H1 (cell line): Measurements from ENCODE around the gene NARS2. TPM values are rescaled to one million over a fixed set of nuclear protein-coding genes. Genes with fewer than 3 reads are reported as not detected.

Experiments
- CTCF ChIA-PET: fragments of 300-600 bp; sonication (Branson Sonifier 250); formaldehyde crosslinking; loops from one replicate; lab custom pipeline; 2021; ENCODE audit not compliant: partially characterized antibody; lab: Charles Lee
- POLR2A ChIA-PET: fragments of 300-600 bp; sonication (Branson Sonifier 250); formaldehyde crosslinking; loops from one replicate; lab custom pipeline; 2021; ENCODE audit warnings: inconsistent platforms; ENCODE audit not compliant: partially characterized antibody; lab: Charles Lee
- DNase-seq, 2 experiments: peaks; one replicate each; pipeline versions ENCODE4 v3.0.0 to v3.0.0-alpha.2; 2010 to 2022; ENCODE audit warnings: low spot score in 2 of 2, low read depth in 1 of 2, mixed read lengths in 1 of 2
- FAIRE-seq: peaks from 2 replicates; lab custom pipeline; 2011; peaks lifted over from hg19 to GRCh38; lab: Jason Lieb, UNC
- H2AFZ ChIP-seq: 2 replicates; pipeline ENCODE4 v1.8.1; 2012; ENCODE audit warnings: low read length, inconsistent platforms
- H2AK5ac ChIP-seq: 2 replicates; pipeline ENCODE4 v1.6.1; 2013; ENCODE audit warnings: low read depth, low read length
- H2BK120ac ChIP-seq: replicated peaks from 2 replicates; pipeline ENCODE3; 2013; ENCODE audit warnings: low read depth, low read length, inconsistent platforms
- H2BK12ac ChIP-seq: 2 replicates; pipeline ENCODE4 v1.6.1; 2013; ENCODE audit warnings: low read depth, low read length
- H2BK15ac ChIP-seq: 2 replicates; pipeline ENCODE4 v1.6.1; 2013; ENCODE audit warnings: low read length
- H2BK20ac ChIP-seq: 2 replicates; pipeline ENCODE4 v1.6.1; 2013; ENCODE audit warnings: low read length
- H2BK5ac ChIP-seq: 2 replicates; pipeline ENCODE4 v1.6.1; 2013; ENCODE audit warnings: low read depth, low read length
- H3K14ac ChIP-seq: 2 replicates; pipeline ENCODE4 v1.6.1; 2013; ENCODE audit warnings: inconsistent platforms; ENCODE audit not compliant: insufficient read length
- H3K18ac ChIP-seq: 2 replicates; pipeline ENCODE4 v1.6.1; 2013; ENCODE audit warnings: low read length; ENCODE audit errors: extremely low read depth
- H3K23ac ChIP-seq: 2 replicates; pipeline ENCODE4 v1.6.1; 2013; ENCODE audit warnings: inconsistent platforms; ENCODE audit not compliant: insufficient read length
- H3K23me2 ChIP-seq: 2 replicates; pipeline ENCODE4 v1.6.1; 2013; ENCODE audit warnings: low read depth, low read length
- H3K27ac ChIP-seq: 2 replicates; pipeline ENCODE4 v1.6.1; 2011; ENCODE audit warnings: low read depth, low read length, inconsistent platforms
- H3K27me3 ChIP-seq, 4 experiments: replicated peaks in 1 of 4; 1 replicate in 1 of 4; 2 replicates in 3 of 4; pipeline versions ENCODE4 v1.6.1 to v1.8.1; 2011 to 2013; ENCODE audit warnings: low read length in 3 of 4, mild to moderate bottlenecking in 3 of 4, inconsistent platforms in 2 of 4, mixed read lengths in 2 of 4, moderate library complexity in 1 of 4; ENCODE audit not compliant: control insufficient read depth in 3 of 4, insufficient read depth in 3 of 4; ENCODE audit errors: extremely low read depth in 1 of 4
- H3K36me3 ChIP-seq, 4 experiments: 2 replicates each; pipeline versions ENCODE4 v1.6.1 to v1.8.1; 2011 to 2013; ENCODE audit warnings: mild to moderate bottlenecking in 4 of 4, low read length in 3 of 4, moderate library complexity in 2 of 4, control low read depth in 1 of 4, inconsistent platforms in 1 of 4; ENCODE audit not compliant: insufficient read depth in 4 of 4, control insufficient read depth in 2 of 4
- H3K4ac ChIP-seq: replicated peaks from 2 replicates; pipeline ENCODE3; 2013; ENCODE audit warnings: low read length, low read depth, mixed read lengths, inconsistent platforms; ENCODE audit not compliant: insufficient read length
- H3K4me1 ChIP-seq, 4 experiments: replicated peaks in 1 of 4; 1 replicate in 1 of 4; 2 replicates in 3 of 4; pipeline versions ENCODE4 v1.6.1 to v1.8.1; 2011 to 2013; ENCODE audit warnings: low read length in 3 of 4, inconsistent platforms in 2 of 4, mixed read lengths in 1 of 4; ENCODE audit not compliant: insufficient read depth in 4 of 4, control insufficient read depth in 3 of 4
- H3K4me2 ChIP-seq, 2 experiments: 2 replicates each; pipeline versions ENCODE4 v1.6.1 to v1.8.1; 2011 to 2013; ENCODE audit warnings: low read depth in 2 of 2, low read length in 2 of 2, control low read depth in 1 of 2, inconsistent platforms in 1 of 2, mild to moderate bottlenecking in 1 of 2; ENCODE audit not compliant: insufficient read depth in 1 of 2
- H3K4me3 ChIP-seq, 4 experiments: fragments of 200-600, 300-600 bp in 1 of 4; sonication (generic), shearing (Covaris generic), sonication (Bioruptor Twin) in 1 of 4; 2 replicates each; pipeline versions ENCODE4 v1.5.1 to v1.8.1; 2011 to 2016; ENCODE audit warnings: low read length in 4 of 4, low read depth in 3 of 4, control low read depth in 2 of 4, inconsistent platforms in 2 of 4, mild to moderate bottlenecking in 2 of 4, mixed read lengths in 1 of 4, moderate library complexity in 1 of 4; ENCODE audit not compliant: insufficient read depth in 2 of 4; ENCODE audit errors: extremely low read depth in 1 of 4
- H3K56ac ChIP-seq: replicated peaks from 2 replicates; pipeline ENCODE3; 2013; ENCODE audit warnings: low read depth, mild to moderate bottlenecking, mixed read lengths, low read length, inconsistent platforms; ENCODE audit not compliant: insufficient read length
- H3K79me1 ChIP-seq: 2 replicates; pipeline ENCODE4 v1.6.1; 2013; ENCODE audit warnings: low read depth, low read length, control low read depth
- H3K79me2 ChIP-seq, 2 experiments: 2 replicates each; pipeline versions ENCODE4 v1.6.1 to v1.8.1; 2012 to 2013; ENCODE audit warnings: low read length in 2 of 2, mild to moderate bottlenecking in 2 of 2, inconsistent platforms in 1 of 2; ENCODE audit not compliant: insufficient read depth in 2 of 2, control insufficient read depth in 1 of 2
- H3K9ac ChIP-seq, 4 experiments: replicated peaks in 1 of 4; 1 replicate in 1 of 4; 2 replicates in 3 of 4; pipeline versions ENCODE4 v1.6.1 to v1.8.1; 2011 to 2013; ENCODE audit warnings: low read depth in 3 of 4, low read length in 3 of 4, control low read depth in 2 of 4, mild to moderate bottlenecking in 2 of 4, moderate library complexity in 2 of 4, inconsistent platforms in 1 of 4; ENCODE audit errors: extremely low read depth in 1 of 4
- H3K9me3 ChIP-seq, 2 experiments: 2 replicates each; pipeline versions ENCODE4 v1.6.1 to v1.8.1; 2012 to 2013; ENCODE audit warnings: mild to moderate bottlenecking in 2 of 2, moderate library complexity in 2 of 2, control low read depth in 1 of 2, inconsistent platforms in 1 of 2, low read depth in 1 of 2, low read length in 1 of 2, mixed read lengths in 1 of 2; ENCODE audit not compliant: insufficient read depth in 2 of 2
- H4K20me1 ChIP-seq, 2 experiments: replicated peaks in 1 of 2; 2 replicates each; pipeline versions ENCODE3 to v1.8.1; 2011 to 2013; ENCODE audit warnings: inconsistent platforms in 2 of 2, low read length in 2 of 2, mild to moderate bottlenecking in 1 of 2; ENCODE audit not compliant: insufficient read depth in 2 of 2, control insufficient read depth in 1 of 2
- H4K5ac ChIP-seq: 2 replicates; pipeline ENCODE4 v1.6.1; 2013; ENCODE audit warnings: low read length, low read depth, mixed read lengths, inconsistent platforms; ENCODE audit not compliant: insufficient read length
- H4K8ac ChIP-seq: 2 replicates; pipeline ENCODE4 v1.8.0; 2013; ENCODE audit warnings: mild to moderate bottlenecking, moderate library complexity, low read length, inconsistent platforms; ENCODE audit not compliant: insufficient read depth; ENCODE audit errors: extremely low read depth
- H4K91ac ChIP-seq: replicated peaks from 2 replicates; pipeline ENCODE3; 2013; ENCODE audit warnings: low read length, mixed read lengths, inconsistent platforms; ENCODE audit not compliant: insufficient read length
- WGBS, 2 experiments: shearing (Covaris generic) in 1 of 2; methylation state at CpG; one replicate each; pipeline versions ENCODE4 v1.1.6 to v1.1.7; 2013 to 2015; ENCODE audit warnings: low lambda C conversion rate in 2 of 2, mixed read lengths in 2 of 2, inconsistent platforms in 1 of 2, low coverage in 1 of 2, missing lambda C conversion rate in 1 of 2; ENCODE audit not compliant: insufficient replicate concordance in 2 of 2, insufficient coverage in 1 of 2, insufficient read length in 1 of 2; ENCODE audit errors: extremely low coverage in 1 of 2, missing lambda C conversion rate in 1 of 2; 5-methylcytosine and 5-hydroxymethylcytosine counted together
- polyA plus RNA-seq, 7 experiments: library from polyadenylated mRNA; depleted of rRNA in 3 of 7; stranded (reverse) in 5 of 7; unstranded in 2 of 7; fragments of >200 nt in 5 of 7; fragments of 200-250 nt in 2 of 7; gene quantifications; 1 replicate in 5 of 7; 2 replicates in 1 of 7; 4 replicates in 1 of 7; pipeline versions ENCODE4 v1.2.1 to v1.2.3, GENCODE V29; 2011 to 2013; ENCODE audit warnings: missing spikeins in 2 of 7, mixed read lengths in 2 of 7
- total RNA-seq: library from RNA; stranded (reverse); fragmentation: NEBNext Ultra II Directional; extraction: Animal tissue kit (Norgen Biotek cat#: 25700); gene quantifications from 2 replicates; pipeline ENCODE4 v1.2.1, GENCODE V29; 2021

NARS2 gene
- total and polyA plus RNA-seq, 2 of the 8 experiments (the other 6 are each of a cell fraction or from before 2014, with no cell fraction given), result 26.2 to 51.6 TPM

- WGBS, 2 experiments, result 27% methylated on average over 3 of the region's 3 CpGs; no CpG with 5 or more reads in 1 of the 2 experiments
- H3K4ac ChIP-seq, result no peak overlapping the region
- H3K14ac ChIP-seq, result no peak overlapping the region
- peak overlapping the region in 2 of 4 experiments; percentile 1 to 33; a peak in 1 of 8 replicates for H3K4me3 ChIP-seq
- POLR2A ChIA-PET, result no interaction called here
- DNase-seq (no peak), FAIRE-seq (peak; percentile 80)
- H2AK5ac ChIP-seq, result no peak overlapping the region
- no peaks in the 10 kb centered on the region; a peak in 2 of 8 replicates for H3K36me3 ChIP-seq
- no peak overlapping the region for H2BK15ac ChIP-seq
- H2BK120ac ChIP-seq, result no peak overlapping the region
- no peaks in the 10 kb centered on the region for H3K27me3 ChIP-seq
- peak overlapping the region; percentile 43 to 63 for H3K4me2 ChIP-seq
- no peak overlapping the region for H3K56ac ChIP-seq
- H4K20me1 ChIP-seq, result peaks cover 0 to 5% of the 10 kb centered on the region in 2 experiments
- H4K5ac ChIP-seq, result no peak overlapping the region
- no peaks in the 10 kb centered on the region; a peak in 1 of 4 replicates for H3K9me3 ChIP-seq
- H2AFZ ChIP-seq, result no peak overlapping the region
- peaks cover 0 to 49% of the 10 kb centered on the region in 2 experiments; a peak in 2 of 4 replicates for H3K79me2 ChIP-seq
- H3K4me1 ChIP-seq, result peaks cover 6 to 15% (median 12%) of the 10 kb centered on the region in 4 experiments
- H3K27ac ChIP-seq, result no peak overlapping the region
- H3K23me2 ChIP-seq, result no peaks in the 10 kb centered on the region; the same call in 1 of the 2 replicates
- H4K8ac ChIP-seq, result no peak overlapping the region
- peaks cover 3% of the 10 kb centered on the region; the same call in 1 of the 2 replicates for H3K79me1 ChIP-seq
- no peak overlapping the region for H2BK12ac ChIP-seq
- H2BK20ac ChIP-seq, result no peak overlapping the region
- no peak overlapping the region for H3K23ac ChIP-seq
- H4K91ac ChIP-seq, result no peak overlapping the region
- CTCF ChIA-PET, result interaction anchor here (0.7 to 5.8 kb wide), 4 partner anchors 15 to 322 kb away, joined by 3 to 34 read pairs (median 10); no protein-coding TSS in a partner anchor
- no peak overlapping the region for H2BK5ac ChIP-seq
- H3K18ac ChIP-seq, result no peak overlapping the region
- no peak overlapping the region for H3K9ac ChIP-seq
Measured at GRCh38 chr11:78549624-78550409, 24.8 kb downstream of the NARS2 start.
